ENCODE measurements around the gene PHF3. TPM values are rescaled to one million over a fixed set of nuclear protein-coding genes. Genes with fewer than 3 reads are reported as not detected.

Gene PHF3
- total RNA-seq, 1 donor from 2014 or later = 31.5 TPM

DNA sequence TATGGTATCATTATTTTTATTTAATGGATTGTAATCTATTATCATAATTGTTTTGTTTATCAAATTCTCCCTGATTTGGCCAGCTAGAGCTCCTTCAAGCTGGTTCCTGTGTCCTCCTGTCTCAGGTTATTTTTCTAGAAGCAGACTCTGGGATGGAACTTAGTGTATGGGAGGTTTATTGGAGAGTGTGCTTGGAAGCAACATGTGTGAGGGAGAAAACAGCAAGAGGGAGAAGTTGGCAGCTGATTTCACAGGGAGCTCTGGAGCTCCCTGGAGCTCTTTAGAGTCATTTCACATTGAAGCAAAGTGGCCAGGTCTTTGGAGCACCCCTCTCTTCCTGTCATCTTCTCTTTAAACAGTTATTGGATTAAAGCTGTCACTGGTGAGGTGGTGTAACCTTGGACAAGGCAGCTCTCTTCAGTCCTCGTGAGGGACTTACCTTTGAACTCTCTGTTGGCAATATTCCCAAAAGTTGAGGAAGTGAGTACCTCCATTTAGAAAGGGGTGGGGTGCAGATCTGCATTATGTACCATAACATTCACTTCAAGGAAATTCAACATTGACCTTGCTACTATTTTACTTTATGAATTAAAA lies 103.6 kb downstream of the PHF3 start:
- H3K27me3 ChIP-seq = no peaks in the 10 kb centered on the region
- TF ChIP-seq, protein P1, sequence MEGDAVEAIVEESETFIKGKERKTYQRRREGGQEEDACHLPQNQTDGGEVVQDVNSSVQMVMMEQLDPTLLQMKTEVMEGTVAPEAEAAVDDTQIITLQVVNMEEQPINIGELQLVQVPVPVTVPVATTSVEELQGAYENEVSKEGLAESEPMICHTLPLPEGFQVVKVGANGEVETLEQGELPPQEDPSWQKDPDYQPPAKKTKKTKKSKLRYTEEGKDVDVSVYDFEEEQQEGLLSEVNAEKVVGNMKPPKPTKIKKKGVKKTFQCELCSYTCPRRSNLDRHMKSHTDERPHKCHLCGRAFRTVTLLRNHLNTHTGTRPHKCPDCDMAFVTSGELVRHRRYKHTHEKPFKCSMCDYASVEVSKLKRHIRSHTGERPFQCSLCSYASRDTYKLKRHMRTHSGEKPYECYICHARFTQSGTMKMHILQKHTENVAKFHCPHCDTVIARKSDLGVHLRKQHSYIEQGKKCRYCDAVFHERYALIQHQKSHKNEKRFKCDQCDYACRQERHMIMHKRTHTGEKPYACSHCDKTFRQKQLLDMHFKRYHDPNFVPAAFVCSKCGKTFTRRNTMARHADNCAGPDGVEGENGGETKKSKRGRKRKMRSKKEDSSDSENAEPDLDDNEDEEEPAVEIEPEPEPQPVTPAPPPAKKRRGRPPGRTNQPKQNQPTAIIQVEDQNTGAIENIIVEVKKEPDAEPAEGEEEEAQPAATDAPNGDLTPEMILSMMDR (IDR thresholded peaks at IDR 0.05) = no peak
- no peak for DNase-seq (ENCODE audit: low spot score in 2 of 2)
- H3K27ac ChIP-seq = no peak overlapping the region
- no peaks in the 10 kb centered on the region for H3K36me3 ChIP-seq
- H3K4me1 ChIP-seq = no peaks in the 10 kb centered on the region
- H3K4me3 ChIP-seq = no peak overlapping the region
- intact Hi-C loops (cut with DNase I) = no loop called here
- H3K9me3 ChIP-seq = peaks cover 0 to 7% of the 10 kb centered on the region in 2 donors

DNA sequence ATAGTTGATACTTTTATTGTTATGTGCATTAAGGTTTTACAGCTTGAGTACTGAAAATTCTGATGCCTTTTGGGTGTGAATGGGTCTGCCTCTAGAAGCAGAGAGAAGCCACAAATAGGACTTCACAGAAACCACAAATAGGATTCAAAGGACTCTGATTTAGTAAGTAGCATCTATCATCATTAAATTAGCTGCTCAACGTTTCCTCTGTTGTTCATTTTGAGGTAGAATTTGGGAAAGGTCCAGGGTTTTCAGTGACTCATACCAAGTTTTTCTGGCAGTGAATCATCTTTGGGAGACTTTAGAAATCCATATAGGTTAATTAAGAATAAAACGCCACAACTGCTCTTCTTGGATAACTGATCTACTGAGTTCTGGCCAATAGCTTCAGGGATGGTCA lies 105.1 kb downstream of the PHF3 start:
- Histone ChIP-seq H3K27me3 (no peaks in the 10 kb centered on the region), H3K36me3 (no peaks in the 10 kb centered on the region), H3K27ac (no peak overlapping the region), H3K4me3 (no peak overlapping the region), H3K4me1 (no peaks in the 10 kb centered on the region), H3K9me3 (peaks cover 0 to 3% of the 10 kb centered on the region in 2 donors)
- TF ChIP-seq, protein P1 (IDR thresholded peaks at IDR 0.05) = no peak
- no peak for DNase-seq (ENCODE audit: low spot score in 2 of 2)
- intact Hi-C loops (cut with DNase I) = no loop called here

DNA sequence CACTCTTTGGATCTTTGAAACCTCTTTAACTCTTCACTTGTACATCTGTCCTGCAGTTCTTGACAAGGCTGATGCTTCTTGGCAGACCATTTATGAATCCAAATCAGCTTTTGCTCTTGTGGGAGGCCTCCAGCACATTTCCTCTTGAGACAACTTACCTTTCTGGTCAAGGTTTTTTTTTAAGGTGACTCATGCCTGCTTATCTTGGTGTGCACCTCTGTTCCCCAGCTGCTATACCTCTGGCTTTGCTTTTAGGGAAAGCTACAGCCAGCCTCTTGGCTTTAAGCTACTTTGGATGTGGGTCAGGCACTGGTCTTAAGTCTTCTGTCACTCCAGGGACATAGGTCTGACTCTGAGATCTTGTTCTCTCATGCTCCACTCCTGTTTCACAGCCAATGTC lies 106.5 kb downstream of the PHF3 start:
- no peaks in the 10 kb centered on the region for H3K4me1 ChIP-seq
- no peak overlapping the region for H3K27ac ChIP-seq
- no peak for DNase-seq (ENCODE audit: low spot score in 2 of 2)
- TF ChIP-seq, protein P1 (IDR thresholded peaks at IDR 0.05) = no peak
- H3K36me3 ChIP-seq = no peaks in the 10 kb centered on the region
- no peak overlapping the region for H3K4me3 ChIP-seq
- intact Hi-C loops (cut with DNase I) = no loop called here
- H3K9me3 ChIP-seq = no peaks in the 10 kb centered on the region
- no peaks in the 10 kb centered on the region for H3K27me3 ChIP-seq

DNA sequence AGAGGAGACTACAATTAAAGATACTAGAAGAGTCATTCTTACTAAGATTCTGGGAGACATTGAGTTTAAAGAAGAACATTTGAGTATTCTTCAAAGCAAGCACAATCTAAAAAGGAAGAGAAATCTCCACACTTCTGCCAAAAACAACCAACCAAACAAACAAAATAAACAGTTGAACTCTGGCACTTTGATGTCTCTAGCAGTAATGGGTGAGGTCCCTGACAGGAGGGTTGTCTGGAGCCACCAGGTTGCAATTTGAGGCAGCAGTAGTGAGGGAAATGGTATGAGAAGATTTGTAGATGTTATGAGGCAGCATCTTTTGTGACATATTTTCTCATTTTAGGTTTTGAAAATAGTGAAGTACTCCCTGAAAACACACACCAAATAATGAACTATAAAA lies 108.1 kb downstream of the PHF3 start:
- TF ChIP-seq, protein P1 (IDR thresholded peaks at IDR 0.05) = no peak

DNA sequence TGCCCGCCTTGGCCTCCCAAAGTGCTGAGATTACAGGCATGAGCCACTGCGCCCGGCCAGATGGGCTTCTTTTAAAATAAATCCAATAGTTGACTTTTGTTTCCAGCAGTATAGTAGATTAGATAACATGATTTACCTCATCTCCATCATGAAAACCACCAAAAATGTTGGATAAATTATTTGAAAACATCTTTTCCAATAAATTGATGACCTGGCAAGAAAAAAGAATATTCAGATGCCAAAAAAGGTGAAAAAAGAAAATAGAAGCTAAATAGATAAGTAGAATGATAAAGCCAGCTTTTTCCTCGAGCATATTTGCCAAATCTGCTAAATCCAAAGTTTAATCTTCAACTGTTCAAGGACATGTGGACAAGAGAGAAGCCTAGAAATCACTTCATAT lies 109.2 kb downstream of the PHF3 start:
- Histone ChIP-seq H3K9me3 (no peaks in the 10 kb centered on the region), H3K27ac (no peak overlapping the region), H3K4me1 (no peaks in the 10 kb centered on the region), H3K27me3 (no peaks in the 10 kb centered on the region), H3K4me3 (no peak overlapping the region), H3K36me3 (no peaks in the 10 kb centered on the region)
- intact Hi-C loops (cut with DNase I) = no loop called here
- no peak for DNase-seq (ENCODE audit: low spot score in 2 of 2)
- TF ChIP-seq, protein P1 (IDR thresholded peaks at IDR 0.05) = no peak

More for the DNA sequence above, 108.1 kb downstream of the PHF3 start:
- intact Hi-C loops (cut with DNase I) = no loop called here
- H3K36me3 ChIP-seq = no peaks in the 10 kb centered on the region
- H3K27ac ChIP-seq = no peak overlapping the region
- H3K9me3 ChIP-seq = no peaks in the 10 kb centered on the region
- no peak overlapping the region for H3K4me3 ChIP-seq
- no peak for DNase-seq (ENCODE audit: low spot score in 2 of 2)
- H3K27me3 ChIP-seq = no peaks in the 10 kb centered on the region
- no peaks in the 10 kb centered on the region for H3K4me1 ChIP-seq

DNA sequence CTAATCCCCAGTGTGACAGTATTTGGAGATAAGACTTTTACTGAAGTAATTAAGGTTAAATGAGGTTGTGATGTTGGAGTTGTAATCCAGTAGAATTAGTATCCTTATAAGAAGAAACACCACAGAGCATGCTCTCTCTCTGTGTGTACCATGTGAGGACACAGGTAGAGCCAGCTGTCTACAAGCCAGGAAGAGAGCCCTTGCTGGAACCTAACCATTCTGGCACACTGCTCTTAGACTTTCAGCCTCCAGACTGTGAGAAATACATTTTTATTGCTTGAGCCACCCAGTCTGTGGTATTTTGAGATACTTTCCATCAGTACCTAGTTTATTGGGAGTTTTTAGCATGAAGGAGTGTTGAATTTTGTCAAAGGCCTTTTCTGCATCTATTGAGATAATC lies 110.2 kb downstream of the PHF3 start:
- H3K9me3 ChIP-seq = no peaks in the 10 kb centered on the region
- no peak for DNase-seq (ENCODE audit: low spot score in 2 of 2)
- H3K4me3 ChIP-seq = no peak overlapping the region
- no peaks in the 10 kb centered on the region for H3K36me3 ChIP-seq
- no peak overlapping the region for H3K27ac ChIP-seq
- H3K4me1 ChIP-seq = no peaks in the 10 kb centered on the region
- no peaks in the 10 kb centered on the region for H3K27me3 ChIP-seq
- TF ChIP-seq, protein P1 (IDR thresholded peaks at IDR 0.05) = no peak
- intact Hi-C loops (cut with DNase I) = no loop called here
